ENCODE data around the gene LONP2.
A peak's percentile ranks its signal among the peaks of the same experiment; 100 is the strongest.
"Not testable (repeated sequence)": the region's sequence is repeated elsewhere in the genome, so short reads cannot be mapped to it uniquely, and the experiment has no call there.

Gene LONP2

DNA sequence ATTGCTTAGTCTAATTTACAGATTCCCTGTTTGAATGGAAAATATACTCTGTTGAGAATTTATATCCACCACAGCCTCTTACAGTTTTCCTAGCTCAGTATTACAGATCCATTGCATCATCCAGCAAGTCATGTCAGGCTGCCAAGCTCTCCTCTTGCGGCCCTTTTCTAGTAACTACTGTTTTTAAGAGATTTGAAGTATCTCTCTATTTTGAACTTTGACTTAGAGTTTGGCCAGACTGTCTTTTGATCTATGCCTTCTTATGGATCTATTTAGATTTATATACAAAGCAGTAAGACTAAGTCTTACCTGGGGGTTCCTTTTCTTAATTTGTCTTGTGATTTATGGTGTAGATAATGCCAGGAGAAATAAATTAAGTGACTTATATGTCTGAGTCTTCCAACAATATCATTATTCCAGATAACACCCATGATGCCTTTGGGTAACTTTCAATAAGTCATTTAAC, 56.3 kb downstream of the LONP2 start:
- TF ChIP-seq, protein P1, sequence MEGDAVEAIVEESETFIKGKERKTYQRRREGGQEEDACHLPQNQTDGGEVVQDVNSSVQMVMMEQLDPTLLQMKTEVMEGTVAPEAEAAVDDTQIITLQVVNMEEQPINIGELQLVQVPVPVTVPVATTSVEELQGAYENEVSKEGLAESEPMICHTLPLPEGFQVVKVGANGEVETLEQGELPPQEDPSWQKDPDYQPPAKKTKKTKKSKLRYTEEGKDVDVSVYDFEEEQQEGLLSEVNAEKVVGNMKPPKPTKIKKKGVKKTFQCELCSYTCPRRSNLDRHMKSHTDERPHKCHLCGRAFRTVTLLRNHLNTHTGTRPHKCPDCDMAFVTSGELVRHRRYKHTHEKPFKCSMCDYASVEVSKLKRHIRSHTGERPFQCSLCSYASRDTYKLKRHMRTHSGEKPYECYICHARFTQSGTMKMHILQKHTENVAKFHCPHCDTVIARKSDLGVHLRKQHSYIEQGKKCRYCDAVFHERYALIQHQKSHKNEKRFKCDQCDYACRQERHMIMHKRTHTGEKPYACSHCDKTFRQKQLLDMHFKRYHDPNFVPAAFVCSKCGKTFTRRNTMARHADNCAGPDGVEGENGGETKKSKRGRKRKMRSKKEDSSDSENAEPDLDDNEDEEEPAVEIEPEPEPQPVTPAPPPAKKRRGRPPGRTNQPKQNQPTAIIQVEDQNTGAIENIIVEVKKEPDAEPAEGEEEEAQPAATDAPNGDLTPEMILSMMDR (IDR thresholded peaks at IDR 0.05; ENCODE audit: insufficient read depth, low read depth, low read length, missing control alignments) = no peak
- peak; percentile 41 for DNase-seq (ENCODE audit: low read depth)
- no peak overlapping the region for H3K4me3 ChIP-seq (ENCODE audit: low read length)

- H3K4me3 ChIP-seq (ENCODE audit: low read length) = no peak overlapping the region
- no peak for DNase-seq (ENCODE audit: low read depth)
- TF ChIP-seq, protein P1 (IDR thresholded peaks at IDR 0.05; ENCODE audit: insufficient read depth, low read depth, low read length, missing control alignments) = no peak
Measured at GRCh38 chr16:48308535-48308934, 64.4 kb downstream of the LONP2 start.

- TF ChIP-seq, protein P1 (IDR thresholded peaks at IDR 0.05; ENCODE audit: insufficient read depth, low read depth, low read length, missing control alignments) = no peak
- H3K4me3 ChIP-seq (ENCODE audit: low read length) = no peak overlapping the region
- no peak for DNase-seq (ENCODE audit: low read depth)
Measured at GRCh38 chr16:48310908-48311641, 67.0 kb downstream of the LONP2 start.

DNA sequence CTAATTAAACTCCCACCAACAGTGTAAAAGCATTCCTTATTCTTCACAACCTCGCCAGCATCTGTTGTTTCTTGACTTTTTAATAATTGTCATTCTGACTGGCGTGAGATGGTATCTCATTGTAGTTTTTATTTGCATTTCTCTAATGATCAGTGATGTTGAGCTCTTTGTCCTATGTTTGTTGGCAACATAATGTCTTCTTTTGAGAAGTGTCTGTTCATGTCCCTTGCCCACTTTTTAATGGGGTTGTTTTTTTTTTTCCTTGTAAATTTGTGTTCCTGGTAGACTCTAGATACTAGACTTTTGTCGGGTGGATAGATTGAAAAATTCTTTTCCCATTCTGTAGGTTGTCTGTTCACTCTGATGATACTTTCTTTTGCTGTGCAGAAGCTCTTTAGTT, 69.8 kb downstream of the LONP2 start:
- H3K4me3 ChIP-seq (ENCODE audit: low read length); DNase-seq (ENCODE audit: low read depth): not testable (repeated sequence)

- TF ChIP-seq, protein P1 (IDR thresholded peaks at IDR 0.05; ENCODE audit: insufficient read depth, low read depth, low read length, missing control alignments) = no peak
- H3K4me3 ChIP-seq (ENCODE audit: low read length) = no peak overlapping the region
- DNase-seq (ENCODE audit: low read depth) = no peak
Measured at GRCh38 chr16:48317026-48317425, 72.9 kb downstream of the LONP2 start.

DNA sequence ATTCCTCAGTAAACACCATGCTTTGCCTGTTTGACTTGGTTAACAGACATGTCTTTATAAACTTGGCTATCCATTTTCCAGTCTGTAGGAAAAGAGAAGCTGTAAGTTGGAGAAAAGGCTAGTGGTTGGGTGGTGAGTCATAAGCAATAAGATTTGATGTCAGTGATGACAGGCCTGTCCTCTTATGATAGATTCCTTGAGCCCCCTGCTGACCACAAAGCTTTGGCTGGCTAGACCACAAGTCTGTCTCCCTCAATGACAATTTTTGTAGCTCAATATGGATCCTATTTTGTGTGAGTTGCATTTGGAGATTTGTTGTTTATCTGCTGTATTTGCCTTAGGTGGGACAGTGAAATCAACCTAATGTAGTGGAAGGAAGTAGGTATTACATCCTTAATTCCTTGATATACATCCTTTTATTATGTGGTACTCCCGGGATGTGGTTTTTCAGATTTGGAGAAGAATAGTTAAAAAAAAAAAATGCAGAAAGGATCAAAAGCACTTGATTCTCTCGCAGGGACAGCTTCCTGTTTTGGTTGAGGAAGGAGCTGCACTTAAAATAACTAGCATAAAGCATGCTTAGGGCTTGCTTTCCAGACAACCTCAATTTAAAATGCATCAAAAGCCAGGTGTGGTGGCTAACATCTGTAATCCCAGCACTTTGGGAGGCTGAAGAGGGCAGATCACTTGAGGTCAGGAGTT, 73.7 kb downstream of the LONP2 start:
- no peak overlapping the region for H3K4me3 ChIP-seq (ENCODE audit: low read length)
- peak; percentile 43 for DNase-seq (ENCODE audit: low read depth)
- TF ChIP-seq, protein P1 (IDR thresholded peaks at IDR 0.05; ENCODE audit: insufficient read depth, low read depth, low read length, missing control alignments) = no peak

- DNase-seq (ENCODE audit: low read depth) = no peak
- TF ChIP-seq, protein P1 (IDR thresholded peaks at IDR 0.05; ENCODE audit: insufficient read depth, low read depth, low read length, missing control alignments) = no peak
- H3K4me3 ChIP-seq (ENCODE audit: low read length) = no peak overlapping the region
Measured at GRCh38 chr16:48318630-48319029, 74.5 kb downstream of the LONP2 start.
